Activated CD4-positive, alpha-beta T cell treated with anti-CD3 and anti-CD28 coated beads, Interleukin-2, amount 50 U/mL, for 1 hour (primary cell): Measurements from ENCODE around the gene NAA15.
"Not testable (repeated sequence)": the region's sequence is repeated elsewhere in the genome, so short reads cannot be mapped to it uniquely, and the experiment has no call there.

ENCODE experiments used
- DNase-seq: peaks from one replicate; pipeline ENCODE4 v3.0.0-alpha.2; 2020

Gene NAA15

DNA sequence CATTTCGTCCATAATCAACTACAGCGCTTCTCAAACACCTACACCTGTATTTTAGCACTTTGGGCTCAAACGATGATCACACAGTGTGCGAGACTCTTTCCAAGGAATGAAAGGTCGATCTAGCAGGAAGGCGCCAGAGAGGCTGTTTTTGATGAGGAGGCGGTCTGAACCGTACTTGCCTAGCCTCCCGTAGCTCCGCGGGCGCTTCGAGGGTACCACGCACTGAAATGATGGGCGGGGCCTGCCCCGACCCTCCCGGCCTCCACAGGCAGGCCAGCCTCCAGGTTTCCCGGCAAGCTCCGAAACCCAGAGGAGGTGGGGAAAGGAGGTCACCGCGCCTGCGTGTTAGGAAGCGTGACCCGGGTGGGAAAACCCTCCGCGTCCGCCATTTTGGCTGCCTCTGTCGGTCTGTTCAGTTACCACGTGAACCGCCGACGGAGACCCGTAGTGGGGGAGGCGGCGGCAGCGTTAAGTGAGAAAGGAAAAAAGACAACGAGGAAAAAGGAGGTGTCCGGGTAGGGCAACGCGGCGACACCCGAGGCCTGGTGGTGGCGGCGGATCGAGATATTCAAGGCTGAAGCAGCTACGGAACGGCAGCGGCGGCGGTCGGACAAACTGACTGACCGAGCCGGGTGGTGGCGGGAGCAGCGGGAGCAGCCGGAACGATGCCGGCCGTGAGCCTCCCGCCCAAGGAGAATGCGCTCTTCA lies at the start of gene NAA15:
NAA15 (plus strand) TSS at position 393 of the 708 bp plus-strand sequence; CDS start at position 666, 273 bp downstream.
- peak; percentile 97 for DNase-seq

DNA sequence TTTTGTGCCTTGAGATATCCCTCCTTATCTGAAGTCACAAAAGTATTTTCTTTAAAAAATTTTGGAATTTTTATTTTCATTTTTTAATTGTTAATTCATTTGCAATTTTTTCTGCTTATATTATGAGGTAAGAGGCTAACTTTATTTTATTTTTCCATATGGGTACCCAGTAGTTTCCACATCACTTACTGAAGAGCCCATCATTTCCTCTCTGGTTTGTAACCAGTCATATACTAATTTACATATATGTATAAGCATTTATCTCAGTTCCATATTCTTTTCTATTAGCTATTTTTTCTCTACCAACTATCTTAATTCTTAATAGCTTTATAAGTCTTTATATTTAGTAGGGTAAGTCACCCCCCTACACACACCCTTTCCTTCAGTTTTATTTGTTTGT lies 48.3 kb upstream of the NAA15 start:
- no peak for DNase-seq

DNA sequence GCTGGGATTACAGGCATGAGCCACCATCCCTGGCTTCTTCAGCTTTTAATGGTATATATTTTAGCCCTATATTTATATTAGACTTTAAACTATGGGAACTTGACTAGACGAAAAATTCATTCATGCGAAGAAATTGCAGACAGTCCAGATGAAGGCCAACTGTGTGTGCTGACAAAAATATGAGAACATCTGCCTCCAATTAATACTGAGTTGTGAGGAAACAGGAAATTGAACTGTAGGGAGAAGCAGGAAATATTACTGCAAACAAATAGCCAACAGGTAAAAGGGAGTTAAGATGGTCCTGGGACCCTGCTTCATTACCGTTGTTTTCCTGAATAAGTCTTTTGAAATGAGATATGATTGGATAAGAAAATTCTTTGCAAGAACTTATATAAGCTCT lies 47.6 kb upstream of the NAA15 start:
- no peak for DNase-seq

DNA sequence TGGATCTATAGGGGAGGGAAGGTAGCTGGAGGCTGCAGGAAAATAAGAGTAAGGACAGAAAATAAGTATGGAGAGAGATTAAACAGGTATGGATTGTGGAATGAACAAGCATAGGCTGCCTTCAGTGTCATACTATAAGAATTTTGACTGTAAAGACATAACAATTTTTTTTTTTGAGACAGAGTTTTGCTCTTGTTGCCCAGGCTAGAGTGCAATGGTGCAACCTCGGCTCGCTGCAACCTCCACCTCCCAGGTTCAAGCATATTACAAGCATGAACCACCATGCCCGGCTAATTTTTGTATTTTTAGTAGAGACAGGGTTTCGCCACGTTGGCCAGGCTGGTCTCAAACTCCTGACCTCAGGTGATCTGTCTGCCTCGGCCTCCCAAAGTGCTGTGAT lies 45.7 kb upstream of the NAA15 start:
- not testable (repeated sequence) for DNase-seq

DNA sequence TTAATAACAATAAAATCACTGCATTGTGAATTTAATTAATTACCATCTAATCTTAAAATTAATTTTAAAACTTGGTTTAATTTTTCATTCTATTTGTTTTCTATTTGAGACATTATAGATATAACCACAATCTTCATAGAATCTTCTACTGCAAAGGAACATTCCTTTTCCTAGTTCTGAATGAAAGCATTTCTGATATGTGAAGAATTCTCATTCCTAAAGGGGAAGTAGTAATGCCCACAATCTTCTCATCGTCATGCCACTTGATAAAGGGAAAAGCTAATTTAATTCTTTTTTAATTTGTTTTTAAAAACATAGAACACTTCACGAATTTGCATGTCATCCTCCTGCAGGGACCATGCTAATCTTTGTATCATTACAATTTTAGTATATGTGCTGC lies 45.0 kb upstream of the NAA15 start:
- DNase-seq = no peak

DNA sequence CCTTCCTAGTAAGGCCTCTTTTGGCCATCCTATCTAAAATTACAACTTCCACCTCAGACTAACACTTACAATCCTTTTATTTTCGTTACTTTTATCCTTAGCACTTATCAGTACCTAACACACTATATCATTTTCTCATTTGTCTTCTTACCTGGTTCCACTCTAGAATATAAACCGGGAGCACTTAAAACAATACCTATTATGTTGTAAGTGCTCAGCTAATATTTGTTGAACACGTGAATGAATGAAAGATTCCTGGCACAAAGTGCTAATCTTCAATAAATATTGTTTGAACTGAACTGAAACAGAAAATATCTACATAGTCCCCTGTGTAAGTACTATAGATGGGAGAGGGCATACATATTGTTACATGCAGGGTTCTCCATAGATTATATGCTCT lies 35.7 kb upstream of the NAA15 start:
- DNase-seq = no peak

DNA sequence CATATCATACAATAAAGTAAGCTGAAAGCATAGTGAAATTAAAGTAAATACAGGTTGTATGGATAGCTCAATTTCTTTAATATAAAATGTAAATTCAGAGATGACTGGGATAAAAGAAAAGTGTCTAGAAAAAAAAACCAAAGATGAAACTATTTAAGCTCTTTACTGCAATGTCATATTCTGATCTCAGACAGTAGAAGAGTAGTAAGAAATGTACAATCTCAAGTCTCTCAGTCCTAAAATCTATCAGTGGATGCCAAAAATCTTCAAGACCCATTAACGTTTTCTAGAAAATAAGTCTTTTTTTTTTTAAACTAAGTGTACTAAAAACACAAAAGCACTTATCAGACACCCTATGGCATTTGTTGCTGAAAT lies 35.1 kb upstream of the NAA15 start:
- no peak for DNase-seq

DNA sequence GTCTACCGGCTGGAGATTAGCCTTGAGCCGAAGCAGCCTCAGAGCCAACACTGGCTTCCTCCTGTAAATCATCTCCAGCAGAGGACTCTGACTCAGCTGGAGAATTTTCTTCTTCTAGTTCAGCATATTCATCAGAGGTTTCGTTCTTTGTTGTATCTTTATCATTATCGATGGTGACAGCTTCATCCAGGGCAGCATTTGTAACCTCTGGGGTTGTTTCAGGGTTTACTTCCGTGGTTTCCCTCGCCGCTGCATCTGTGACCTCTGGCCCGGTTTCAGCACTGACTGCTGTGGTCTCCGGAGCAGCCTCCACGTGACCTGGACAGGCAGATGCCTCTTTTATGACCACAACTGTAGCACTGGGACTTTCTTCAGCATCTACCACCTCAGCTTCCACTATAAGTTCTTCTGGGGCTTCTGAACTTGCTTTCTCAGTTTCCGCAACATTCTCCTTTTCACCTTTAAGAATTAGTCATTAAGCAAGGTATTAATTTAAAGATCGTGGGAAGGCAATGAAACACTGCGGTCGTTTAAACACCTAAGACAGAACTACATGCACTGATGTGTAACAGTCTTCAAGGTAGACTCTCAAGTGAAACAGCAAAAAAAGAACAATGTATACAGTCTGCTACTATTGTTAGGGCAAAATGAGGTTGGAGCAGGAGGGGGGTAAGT lies 34.6 kb upstream of the NAA15 start:
- peak; percentile 52 for DNase-seq

DNA sequence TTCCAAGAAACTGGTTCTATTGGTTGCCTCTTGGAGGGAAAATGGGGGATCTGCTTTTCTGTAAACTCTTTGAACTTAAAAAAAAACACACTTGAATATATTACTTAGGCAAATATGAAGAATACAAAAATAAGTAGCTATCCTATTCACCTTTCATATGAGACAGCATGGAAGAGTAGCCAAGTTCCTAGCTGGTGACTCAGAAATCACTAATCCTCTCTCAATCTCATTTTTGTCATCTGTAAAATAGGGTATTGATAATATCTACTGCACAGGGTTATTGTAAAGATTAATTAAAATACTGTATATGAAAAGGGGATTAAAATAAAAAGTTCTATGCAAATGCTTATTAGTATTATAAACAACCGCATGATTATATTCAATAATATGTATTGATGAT lies 34.0 kb upstream of the NAA15 start:
- no peak for DNase-seq

DNA sequence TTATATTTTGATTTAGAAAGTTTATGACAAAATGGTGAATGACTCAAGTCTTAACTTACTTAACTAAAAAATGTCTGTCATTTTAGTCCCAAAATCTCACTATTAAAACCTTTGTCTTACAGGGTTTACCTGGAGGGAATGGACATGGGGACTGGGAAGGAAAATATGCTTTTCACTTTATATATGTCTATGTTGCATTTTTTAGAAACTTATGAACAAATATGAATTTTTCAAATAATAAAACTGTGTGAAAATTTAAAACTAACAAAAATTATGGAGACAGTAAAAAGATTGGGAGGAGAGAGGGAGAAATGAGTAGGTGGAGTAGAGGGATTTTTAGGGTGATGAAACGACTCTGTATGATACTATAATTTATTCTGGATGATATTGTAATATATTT lies 27.5 kb upstream of the NAA15 start:
- no peak for DNase-seq

DNA sequence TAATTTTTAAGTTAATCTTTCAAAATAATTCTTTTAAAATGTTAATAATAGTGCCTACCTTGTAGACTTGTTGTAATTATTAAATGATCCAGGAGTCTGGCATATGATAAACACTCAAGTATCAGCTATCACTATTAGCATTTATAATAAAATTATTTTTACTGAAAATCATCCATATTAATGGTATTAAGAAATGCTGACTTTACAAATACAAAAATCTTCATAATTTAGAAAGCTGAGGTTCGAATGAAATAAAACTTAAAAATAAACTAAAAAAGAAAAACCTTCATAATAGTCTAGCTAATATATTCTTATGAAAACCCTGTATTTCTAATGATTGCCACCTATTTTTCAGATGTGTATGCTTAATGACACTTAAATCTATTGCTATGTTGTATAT lies 26.5 kb upstream of the NAA15 start:
- no peak for DNase-seq

DNA sequence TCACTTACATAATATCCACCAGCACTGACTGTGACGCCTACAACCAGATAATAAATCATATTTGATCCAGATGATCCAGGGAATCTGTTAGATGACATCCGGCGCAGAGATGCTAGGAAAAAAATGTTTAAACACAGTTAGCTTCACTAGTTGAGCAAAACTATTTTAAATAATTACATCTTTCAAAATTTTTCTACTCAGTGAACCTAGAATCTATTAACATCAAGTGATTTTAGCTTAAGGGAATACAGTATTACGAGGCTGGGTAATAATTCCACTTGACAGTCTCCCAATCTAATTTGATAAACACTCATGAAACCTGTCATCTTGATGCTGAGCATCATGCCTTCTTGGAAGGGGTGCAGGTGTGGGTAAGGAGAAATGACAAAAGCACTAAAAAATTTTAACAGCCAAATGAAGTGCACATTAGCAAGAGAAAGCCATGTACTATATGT lies 26.0 kb upstream of the NAA15 start:
- DNase-seq = no peak

DNA sequence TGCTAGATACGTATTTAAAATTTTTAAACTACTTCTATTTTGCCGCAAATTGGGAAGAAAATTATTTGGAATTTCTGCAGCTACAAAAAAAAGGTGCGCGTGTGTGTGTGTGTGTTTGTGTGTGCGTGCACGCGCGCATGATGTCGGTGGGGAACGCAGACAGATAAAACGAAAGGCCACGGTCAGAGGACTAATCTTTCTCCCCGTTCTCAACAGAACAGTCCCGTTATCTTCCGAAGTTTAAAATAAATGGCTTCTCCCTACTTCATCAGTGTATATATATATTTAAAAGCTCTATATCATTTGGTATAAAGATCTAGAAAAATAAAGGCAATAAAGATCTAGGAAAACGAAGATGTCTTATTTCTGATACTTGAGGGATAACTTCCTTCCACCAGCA lies 22.8 kb upstream of the NAA15 start:
- no peak for DNase-seq

DNA sequence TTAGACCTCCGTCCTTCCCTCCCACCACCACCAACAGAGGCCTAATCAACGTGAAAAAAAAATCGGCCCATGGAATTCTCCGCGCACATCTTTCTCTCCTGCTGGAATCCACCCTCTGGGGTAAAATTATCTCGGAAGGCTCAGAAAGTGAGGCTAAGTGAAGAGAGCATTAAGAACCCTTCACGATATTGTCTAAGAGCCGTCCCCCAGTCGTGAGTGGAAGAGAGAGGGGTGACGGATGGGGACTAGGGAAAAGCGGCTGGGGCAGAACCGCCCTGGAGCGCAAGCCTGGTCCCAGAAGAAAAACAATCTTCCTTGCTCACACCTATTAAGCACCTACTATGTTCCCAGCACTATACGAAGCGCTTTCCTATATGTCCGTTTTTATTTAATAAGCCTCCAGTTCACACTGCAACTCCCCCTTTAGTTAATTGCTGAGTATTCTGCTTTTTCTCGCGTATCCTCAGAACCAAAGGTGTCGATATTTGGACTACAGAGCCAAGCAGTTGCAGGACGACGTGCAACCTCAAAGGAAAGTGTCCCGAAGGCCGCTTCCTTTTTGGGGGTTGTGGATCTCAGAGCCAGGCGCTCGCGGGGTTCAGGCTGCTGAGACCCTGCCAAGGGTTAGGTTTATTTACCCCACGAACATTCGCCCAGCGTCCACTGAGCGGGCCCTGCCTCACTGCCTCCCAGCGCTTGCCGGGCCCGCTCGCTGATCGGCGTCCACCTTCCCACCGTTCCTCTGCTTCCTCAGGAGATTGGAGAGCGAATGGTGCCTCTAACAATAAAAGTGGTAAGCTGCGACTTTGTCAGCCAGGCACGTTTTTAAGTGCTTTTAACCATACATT lies 22.2 kb upstream of the NAA15 start:
- no peak for DNase-seq

DNA sequence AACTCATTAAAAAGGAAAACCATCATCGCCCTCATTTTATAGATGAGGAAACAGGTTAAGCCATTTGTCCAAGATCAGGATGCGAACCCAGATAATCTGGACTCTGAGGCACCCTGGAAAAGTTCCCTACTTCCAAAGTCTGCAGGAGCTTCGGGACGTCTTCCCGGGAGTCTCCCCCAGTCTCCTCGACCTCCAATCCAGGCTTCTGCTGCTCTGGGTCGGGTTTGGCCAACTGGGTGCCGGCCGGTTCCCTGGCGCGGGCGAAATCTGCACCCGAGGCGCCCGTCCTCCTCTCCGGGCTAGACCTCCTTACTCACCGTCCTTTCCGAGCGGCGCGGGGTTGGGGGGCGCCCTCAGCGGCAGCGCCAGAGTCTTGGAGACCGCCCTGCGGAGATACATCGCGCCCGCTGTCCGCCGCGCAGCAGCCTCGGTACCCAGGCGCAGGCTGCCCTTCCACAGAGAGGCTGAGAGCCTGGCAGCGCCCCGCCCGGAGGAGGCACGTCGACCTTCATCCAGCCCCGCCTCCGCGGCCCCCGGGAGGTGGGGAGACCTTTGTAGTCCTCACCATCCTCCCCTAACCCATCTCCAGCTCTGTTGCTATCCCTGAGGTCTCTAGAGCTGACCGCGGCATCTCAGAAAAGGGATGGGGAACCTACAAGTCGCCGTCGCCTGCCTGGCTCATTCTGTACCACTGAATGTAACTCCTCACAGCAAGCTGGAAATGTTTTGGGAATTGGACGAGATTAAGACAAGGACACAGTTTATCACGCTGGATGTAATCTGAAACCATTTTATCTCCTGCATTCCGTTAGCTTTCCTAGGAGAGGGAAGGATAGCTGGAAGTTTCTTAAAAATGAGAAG lies 21.3 kb upstream of the NAA15 start, which contains the start of gene MGARP:
MGARP (minus strand) TSS at position 466 of the 861 bp plus-strand sequence; CDS start at position 399, 67 bp downstream.
- peak; percentile 12 for DNase-seq

DNA sequence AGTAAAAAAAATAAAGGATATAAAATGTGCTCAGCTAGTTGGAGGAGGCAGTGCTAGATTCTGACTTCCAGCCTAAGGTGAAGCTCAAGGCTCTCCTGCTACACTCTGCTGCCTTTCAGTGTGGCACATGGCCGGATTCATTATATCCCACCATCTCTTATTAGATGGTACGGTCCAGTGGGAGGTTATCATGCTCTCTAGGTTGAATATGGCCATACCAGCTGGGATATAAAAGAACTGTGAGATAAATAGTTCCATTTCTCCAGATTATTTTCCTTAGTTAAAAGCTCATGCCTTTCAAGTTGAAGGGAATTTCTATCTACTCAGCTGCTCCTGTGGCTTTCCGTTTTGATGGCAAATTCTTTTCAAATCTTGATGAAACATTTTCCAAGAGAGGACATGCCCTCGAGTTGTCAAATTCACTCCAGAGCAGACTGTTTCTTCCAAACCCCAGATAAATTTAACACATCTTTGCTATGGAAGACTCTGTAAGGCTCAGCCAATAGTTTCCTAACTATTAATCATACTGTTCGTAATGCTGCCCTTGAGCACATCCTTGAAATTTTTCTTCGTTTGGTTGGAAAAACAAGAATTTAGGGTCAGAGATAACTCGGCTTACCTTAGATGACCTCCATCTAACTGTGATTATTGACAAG lies 19.1 kb upstream of the NAA15 start:
- no peak for DNase-seq

DNA sequence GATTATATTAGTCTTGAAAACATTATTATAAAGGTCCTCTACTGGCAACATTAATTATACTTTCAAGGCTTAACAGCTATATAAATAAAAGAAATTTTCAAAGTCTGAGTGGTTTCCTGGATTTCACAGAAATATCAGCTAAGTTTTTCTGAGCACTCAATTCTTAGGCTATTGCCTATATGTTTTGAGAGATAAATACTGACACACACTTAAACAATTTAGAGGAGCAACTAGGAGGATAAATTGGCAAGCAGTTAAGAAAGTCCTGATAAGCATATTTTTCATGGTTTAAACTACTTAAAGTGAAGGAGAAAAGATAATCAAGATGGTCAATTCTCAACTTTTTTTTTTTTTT lies 18.6 kb upstream of the NAA15 start:
- DNase-seq = no peak

DNA sequence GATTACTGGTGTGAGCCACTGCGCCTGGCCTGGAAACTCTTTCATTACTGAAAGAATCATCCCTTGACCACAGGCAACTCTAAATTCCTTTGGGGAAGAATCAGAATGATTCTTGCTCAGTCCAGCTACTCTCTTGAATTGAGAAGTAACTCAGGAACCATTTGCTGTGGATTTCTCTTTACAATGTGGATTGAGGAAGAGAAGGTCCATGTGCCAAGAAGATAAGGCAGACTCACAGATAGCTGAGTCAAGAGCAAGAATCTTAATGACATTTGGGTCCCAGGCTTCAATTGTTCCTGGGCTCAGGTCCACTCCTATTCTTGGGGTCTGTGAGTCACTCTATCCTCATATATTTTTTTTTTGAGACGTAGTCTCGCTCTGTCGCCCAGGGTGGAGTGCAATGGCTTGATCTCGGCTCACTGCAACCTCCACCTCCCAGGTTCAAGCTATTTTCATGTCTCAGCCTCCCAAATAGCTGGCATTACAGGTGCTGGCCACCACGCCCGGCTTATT lies 15.1 kb upstream of the NAA15 start:
- no peak for DNase-seq

DNA sequence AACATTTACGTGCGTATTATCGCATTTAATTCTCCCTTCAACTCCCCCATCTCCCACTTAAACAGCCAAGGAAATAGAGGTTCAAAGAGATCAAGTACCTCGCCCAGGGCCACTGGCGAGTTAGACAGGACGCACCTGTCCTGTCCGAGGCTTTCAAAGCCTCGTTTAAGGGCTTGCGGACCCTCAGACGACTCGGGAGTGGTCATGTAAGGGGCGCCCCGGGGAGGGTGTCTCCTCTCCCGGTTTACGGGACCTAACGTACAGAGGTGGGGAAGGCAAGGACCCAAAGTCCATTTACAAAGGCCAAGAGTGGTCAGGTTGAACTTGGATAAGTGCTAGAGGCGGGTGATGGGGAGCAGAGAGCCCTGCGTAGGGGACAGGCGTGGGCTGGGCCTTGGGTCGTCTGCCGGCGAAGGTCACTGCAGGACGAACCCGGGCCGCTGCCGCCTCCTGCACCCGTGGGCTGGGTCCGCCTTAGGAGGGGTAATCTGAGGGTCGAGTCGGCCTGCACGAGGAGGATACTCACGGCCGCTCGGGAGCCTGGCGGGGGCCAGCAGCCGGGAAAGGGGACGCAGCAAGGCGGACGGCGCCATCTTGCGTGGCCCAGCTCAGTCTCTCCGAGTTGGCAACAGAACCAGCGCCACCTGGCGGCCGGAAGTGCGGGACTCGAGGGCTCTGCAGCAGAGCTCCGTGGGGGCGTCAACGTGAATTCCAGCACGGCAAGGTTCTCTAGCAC lies 5.9 kb upstream of the NAA15 start:
- DNase-seq = peak; percentile 98

DNA sequence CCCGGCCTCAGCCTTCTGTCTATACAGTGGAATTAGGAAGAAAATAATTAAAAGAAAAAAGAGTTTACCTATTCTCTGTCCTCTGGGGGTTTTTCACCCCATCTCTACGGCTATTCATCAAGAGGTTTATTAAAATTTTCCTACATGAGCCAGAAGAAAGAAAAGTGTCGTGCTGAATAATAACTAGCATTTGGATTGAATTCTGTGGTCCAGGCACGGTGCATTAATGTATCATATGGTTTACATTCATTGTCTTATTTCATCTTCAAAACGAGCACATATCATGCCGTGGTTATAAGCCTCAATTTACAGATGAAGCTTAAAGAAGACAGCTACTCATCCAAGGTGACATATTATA lies 5.4 kb upstream of the NAA15 start:
- DNase-seq = no peak

DNA sequence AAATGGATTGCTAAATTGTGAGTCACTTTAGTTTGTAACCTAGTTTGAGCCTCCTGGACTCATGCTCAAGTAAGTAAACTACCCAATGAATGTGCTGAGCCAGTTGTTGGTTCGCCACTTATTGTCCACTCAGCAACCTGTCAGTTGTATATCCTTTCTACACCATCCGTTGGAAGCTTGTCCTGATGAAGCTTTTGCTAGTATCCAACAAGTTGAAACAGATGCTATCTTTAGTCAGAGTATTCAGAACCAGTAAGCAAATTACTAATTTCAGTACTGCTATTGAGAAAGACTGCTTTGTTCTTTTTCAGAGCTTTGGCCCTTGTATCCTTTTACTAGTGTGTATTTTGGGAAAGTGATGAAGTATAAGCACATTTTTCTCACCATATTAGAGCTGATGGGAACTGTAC lies 4.3 kb upstream of the NAA15 start:
- no peak for DNase-seq
